GM19395 (cell line): ENCODE data around the gene FOSL2.

ENCODE experiments used
- ATAC-seq: cut with Tn5 transposase; IDR thresholded peaks from one replicate; pipeline ENCODE4 v1.9.1; 2021; ENCODE audit warnings: mild to moderate bottlenecking, moderate library complexity; ENCODE audit not compliant: unreplicated experiment

FOSL2 gene

DNA sequence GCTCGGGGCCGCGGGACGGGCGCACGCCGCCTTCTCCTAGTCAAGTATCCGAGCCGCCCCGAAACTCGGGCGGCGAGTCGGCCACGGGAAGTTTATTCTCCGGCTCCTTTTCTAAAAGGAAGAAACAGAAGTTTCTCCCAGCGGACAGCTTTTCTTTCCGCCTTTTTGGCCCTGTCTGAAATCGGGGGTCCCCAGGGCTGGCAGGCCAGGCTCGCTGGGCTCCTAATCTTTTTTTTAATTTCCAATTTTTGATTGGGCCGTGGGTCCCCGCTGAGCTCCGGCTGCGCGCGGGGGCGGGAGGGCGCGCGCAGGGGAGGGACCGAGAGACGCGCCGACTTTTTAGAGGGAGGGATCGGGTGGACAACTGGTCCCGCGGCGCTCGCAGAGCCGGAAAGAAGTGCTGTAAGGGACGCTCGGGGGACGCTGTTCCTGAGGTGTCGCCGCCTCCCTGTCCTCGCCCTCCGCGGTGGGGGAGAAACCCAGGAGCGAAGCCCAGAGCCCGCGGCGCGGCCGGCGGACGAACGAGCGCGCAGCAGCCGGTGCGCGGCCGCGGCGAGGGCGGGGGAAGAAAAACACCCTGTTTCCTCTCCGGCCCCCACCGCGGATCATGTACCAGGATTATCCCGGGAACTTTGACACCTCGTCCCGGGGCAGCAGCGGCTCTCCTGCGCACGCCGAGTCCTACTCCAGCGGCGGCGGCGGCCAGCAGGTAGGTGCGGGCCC is 617 bp downstream of the FOSL2 start:
- ATAC-seq: no peak

DNA sequence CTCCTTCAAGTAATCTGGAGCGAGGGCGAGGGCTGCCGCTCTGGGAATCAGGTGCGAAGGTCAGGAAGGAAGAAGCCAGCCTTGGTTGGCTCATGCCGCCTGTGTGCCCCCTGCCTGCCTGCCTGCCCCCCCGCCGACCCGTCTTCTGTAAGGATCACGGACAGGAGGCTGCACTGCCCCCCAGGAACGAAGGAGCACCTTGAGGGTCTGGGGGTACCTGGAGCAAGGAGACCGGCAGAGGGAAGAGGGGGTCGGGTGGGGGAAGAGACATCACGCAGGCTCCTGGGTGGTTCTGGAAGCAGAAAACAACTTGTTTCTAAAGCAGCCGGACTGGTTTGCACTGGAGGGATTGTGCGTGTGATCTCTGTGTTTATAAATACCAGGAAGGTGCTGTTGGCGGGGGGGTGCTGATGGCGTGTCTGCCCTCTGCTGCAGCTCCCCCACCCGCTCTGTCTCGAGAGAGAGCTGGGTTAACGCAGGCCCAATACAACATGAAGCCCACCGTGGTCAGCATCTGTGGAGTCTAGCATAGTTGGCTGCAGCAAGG is 1.7 kb downstream of the FOSL2 start:
- no peak for ATAC-seq

DNA sequence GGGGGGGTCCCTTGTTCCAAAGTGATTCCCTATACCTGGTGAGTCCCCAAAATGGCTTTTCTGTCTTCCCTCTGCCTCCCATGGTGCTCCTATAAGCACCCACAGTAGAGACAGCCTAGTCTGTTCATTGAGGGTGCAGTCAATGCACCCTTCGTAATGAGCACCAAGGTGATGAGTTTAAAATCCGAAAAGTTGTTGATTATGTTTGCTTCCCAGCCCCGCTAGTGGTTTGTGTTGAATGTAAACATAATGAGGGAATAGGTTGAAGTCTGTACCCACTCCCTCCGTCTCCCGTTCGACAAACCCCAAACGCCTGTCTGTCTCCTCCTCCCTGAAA is 2.3 kb downstream of the FOSL2 start:
- no peak for ATAC-seq

DNA sequence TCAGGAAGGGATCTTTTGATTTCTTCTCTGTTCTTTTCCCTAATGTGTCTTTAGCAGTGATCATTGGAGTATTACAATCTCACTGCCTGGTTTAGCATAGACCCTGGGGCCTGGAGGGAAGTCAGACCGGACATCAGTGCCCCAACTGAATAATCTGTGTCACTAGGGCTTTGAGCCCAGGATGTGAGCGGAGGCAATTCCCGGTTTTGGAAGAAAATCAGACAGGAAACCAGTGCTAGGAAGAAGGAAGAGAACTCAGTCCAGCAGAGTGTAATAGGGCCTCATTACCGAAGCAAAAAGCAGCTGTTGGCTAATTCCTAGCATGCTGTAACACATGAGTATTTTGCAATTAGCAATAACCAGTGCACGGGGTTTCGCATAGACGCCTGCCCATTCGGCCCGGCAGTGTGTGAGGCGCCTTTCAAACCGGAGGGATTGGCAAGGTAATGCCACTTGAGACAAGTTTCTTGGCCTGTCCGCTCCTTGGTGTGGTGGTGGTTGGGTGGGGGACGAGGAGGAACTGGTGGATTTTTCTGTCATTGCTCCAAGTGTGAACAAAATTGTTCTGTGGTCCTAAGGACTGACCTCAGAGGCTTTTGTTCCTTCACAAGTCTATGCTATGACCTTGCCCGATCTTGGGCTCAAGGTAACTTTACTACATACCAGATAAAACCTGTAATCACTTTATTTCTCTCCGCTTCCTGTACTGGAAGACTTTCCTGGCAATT is 2.8 kb downstream of the FOSL2 start:
- no peak for ATAC-seq

DNA sequence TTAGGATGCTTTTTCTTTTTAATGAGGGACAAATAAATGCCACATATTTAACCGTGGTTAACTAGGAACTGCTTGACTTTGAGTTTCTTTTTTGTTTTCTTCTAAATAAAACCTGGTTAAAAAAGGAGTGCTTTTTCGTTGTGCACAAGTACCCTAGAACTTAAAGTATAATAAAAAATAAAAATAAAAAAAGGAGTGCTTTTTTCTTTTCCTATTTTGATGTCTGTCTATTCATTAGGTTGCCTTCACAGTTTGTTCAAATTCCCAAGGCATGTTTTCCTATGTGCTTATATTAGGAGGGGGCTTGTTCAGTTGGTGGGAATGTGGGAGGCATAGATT is 4.4 kb downstream of the FOSL2 start:
- ATAC-seq: no peak

DNA sequence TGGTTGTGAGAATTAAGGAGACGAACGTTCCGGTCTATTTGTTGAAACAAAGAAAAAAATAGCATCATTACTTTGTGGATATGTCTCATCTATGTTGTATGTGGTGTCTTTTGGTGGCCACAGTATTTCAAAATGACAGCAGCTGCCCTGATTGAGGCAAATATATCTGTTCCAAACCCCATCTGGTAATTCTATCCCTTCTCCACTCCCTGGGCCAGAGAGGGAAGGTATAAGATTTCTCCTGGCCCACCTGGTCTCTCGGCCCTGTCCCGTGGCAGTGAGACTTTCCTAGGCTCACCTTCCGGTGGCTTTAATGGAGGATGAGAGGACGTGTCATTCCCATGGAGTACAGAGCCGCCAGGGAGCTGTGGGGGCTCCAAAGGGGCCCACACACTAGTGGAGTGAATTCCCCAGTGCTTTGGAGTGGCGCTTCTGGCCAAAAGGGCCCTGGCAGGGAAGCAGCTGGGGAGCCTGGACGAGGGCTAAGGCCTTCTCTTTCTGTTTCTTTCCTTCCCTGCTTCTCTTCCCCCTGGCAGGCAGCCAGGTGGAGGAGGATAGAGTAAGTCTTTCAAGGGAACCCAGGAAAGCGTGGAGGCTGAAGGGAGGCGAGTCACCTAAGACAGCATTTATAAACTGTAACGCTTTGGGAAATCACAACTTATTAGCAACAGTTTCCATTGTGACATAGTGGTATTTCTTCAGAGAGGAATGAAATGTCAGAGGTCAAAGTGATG is 5.6 kb downstream of the FOSL2 start:
- ATAC-seq: no peak

DNA sequence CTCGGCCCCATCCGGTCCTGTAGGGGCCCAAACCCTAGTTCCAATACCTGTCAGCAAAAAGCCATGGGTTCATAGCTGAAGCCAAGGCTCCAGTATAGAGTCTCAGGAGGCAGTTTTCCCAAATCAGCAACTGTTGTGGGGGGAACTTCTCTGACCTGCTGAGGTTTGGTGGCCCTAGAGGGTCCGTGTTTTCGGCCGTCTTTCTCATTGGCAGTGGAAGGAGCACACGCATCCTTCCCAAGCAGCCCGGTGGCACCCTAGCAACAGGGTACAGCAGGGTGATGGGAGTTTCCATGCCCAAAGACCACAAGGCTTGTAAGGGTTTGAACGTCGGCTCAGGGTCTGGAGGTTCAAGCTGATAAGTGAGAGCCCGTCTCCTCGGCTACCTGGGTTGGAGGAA is 6.6 kb downstream of the FOSL2 start:
- no peak for ATAC-seq

DNA sequence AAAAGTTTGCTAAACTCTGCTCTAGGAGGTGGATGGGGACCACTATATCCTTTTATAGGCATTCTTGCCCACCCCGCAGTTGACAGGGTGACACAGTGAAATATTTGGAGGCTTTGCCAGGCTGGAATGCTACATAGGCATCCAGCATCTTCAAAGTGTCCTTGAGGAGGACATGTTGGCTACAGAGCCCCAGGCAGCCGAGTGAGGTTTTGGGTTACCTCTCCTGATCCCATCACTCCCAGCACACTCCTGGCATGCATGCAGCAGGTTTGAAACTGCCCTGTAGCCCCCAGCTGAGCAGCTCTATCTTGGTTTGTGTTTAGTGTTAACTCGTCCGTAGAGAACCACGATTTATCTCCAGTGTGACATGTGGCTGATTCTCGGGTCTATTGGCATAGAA is 7.3 kb downstream of the FOSL2 start:
- ATAC-seq: no peak

DNA sequence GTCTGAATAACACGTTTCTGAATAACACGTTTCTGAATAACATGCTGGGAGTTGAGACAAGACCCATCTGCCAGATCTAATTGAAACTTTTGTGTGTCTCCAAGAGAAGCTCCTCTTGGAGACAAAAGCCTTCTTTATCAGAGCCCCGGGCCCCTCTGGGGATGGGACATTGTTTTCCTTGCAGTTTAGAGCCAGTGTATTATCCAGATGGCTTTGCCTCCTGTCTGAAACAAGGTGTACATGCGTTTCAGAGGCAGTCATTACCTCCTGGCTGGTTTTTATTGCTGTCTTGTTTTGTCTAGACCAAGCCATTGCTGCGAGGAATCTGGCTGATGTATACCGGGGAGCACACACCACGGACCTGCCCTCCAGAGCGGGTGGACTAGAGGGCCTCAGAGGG is 7.8 kb downstream of the FOSL2 start:
- no peak for ATAC-seq

DNA sequence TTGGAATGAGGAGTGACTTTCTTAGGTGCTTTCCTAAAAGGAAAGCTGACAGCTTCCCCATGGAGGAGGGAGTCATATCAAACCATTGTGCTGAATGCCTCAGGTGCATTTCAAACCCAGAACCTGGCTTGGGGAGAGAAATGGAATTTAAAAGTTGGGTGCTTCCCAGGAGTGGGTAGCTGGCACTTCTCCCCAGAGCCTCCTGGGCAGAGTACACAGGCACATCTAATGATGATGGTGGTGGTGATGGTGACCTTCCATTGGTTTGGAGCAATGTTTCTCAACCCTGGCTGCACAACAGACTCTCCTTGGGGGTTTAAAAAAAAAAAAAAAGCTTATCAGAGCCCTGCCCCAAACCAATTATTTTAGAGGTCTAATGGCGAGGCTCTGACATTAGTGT is 8.3 kb downstream of the FOSL2 start:
- no peak for ATAC-seq

DNA sequence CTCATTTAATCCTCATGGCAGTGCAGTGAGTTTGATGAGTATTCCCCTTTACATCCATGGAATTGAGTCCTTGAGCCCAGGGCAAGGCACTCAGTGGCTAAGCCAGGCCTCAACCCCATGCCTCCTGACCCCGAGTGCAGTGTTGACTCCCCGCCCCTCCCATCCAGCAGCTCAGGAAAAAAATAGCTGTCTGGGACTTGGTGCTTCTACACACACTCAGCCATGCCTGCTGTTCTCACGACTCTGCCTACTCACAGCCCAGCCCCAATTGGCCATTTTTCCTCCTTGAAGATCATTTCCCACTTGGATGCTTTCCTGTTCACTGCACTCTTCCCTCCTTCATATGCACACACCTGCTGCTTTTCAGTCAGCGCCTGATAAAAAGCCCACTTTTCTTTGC is 8.8 kb downstream of the FOSL2 start:
- no peak for ATAC-seq

DNA sequence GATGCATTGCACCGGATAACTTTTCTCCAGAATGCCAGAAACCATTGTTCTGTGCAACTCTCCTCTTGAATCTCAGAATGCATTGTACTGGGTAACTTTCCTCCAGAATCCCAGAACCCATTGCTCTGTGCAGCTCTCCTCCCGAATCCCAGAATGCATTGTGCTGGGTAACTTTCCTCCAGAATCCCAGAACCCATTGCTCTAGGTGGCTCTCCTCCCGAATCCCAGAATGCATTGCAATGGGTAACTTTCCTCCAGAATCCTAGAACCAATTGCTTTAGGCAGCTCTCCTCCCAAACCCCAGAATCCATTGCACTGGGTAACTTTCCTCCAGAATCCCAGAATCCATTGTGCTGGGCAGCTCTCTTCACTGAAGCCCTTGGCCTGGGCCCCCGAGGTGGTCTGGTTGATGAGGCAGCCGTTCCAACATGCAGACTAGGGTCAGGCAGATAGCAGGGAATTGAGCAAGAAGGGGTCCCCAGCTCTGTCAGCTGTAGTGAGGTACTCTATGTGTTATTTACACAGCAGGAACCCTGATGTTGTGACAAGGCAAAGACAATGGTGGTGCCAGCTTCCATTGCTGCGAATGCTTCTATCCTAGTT is 9.4 kb downstream of the FOSL2 start:
- no peak for ATAC-seq

DNA sequence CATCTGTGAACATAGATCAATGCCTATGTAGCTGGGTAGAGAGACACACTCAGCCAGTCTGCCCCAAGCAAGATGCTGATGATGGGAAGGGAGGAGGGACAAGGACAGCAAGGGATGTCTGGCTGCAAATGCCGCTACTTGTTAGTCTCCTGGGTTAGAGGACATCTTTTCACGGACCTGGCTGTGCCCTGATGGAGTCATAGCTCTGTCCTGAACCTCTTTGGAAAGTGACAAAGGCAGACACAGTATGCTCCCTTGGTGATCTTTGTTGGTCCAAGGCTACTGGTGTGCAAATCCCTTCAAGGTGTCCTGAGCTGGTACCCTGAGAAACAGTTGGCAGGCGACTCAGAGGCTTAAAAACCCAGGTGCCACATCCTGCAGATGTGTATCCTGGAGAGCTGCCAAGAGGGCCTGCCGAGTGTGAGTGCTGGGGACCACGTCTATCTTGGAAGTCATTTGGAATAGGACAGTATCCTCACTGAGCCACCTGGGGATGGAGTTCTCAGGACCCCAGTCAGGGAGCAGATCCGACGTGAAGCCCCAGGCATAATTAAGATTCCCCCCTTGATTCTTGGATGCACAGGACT is 10.8 kb downstream of the FOSL2 start:
- no peak for ATAC-seq

DNA sequence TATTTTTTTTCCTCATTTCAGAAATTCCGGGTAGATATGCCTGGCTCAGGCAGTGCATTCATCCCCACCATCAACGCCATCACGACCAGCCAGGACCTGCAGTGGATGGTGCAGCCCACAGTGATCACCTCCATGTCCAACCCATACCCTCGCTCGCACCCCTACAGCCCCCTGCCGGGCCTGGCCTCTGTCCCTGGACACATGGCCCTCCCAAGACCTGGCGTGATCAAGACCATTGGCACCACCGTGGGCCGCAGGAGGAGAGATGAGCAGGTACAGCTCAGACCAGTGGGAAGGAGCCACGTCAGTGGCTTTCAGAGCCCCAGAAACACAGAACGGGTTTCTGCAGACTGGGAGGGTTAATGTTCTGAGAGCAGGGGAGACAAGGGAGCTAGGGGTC is 11.4 kb downstream of the FOSL2 start:
- ATAC-seq: no peak

DNA sequence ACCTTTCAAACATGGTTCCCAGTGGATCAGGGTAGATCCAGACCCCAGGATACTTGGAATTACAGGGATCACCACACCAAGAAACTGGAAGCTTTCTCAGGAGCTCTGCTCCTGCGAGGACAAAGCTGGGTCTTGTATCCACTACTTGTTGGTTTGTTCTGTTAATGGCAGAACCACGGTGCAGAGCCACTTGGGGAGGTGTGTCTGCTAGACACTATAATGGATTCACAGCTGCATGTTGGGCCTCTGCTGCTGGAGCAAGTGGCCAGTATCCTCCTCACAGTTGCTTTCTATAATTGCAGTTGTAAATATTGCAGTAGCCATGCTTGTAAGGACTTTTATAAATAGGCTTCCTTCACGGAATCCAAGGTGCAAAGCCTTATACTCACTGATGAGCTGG is 12.9 kb downstream of the FOSL2 start:
- ATAC-seq: no peak

DNA sequence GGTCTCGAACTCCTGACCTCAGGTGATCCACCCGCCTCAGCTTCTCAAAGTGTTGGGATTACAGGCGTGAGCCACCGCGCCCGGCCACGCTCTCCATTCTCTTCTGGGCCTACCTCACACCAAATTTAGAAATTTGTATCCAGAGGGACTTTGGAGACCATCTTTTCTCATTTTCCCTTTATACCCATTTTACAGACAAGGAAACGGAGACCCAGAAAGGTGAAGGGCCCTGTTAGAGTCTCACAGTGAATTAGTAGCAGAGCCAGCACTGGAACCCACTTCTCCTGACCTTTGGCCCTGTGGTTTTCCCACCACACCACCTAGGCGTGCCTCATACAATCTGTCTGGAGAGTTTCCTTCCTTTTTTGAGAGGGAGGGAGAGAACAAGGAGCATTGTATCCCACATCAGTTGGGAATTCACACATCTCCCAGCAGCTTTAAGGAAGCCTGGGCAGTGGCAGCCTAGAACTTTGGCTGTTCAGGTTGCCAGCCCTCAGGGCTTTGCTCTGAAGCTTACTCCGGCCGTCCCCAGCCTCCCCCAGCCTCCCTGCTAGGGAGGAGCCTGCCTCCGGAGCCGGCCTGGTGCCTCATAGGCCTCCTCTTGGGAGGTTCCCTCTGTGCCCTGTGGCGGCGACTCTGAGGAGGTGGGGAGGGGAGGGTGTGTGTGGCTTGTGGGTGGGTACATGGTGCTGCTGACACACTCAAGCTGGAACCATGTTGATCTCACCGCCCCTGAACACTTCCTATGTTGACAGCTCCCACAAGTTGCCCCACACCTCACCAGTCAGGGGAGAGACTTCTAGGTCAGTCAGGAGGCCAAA is 13.8 kb downstream of the FOSL2 start:
- no peak for ATAC-seq

DNA sequence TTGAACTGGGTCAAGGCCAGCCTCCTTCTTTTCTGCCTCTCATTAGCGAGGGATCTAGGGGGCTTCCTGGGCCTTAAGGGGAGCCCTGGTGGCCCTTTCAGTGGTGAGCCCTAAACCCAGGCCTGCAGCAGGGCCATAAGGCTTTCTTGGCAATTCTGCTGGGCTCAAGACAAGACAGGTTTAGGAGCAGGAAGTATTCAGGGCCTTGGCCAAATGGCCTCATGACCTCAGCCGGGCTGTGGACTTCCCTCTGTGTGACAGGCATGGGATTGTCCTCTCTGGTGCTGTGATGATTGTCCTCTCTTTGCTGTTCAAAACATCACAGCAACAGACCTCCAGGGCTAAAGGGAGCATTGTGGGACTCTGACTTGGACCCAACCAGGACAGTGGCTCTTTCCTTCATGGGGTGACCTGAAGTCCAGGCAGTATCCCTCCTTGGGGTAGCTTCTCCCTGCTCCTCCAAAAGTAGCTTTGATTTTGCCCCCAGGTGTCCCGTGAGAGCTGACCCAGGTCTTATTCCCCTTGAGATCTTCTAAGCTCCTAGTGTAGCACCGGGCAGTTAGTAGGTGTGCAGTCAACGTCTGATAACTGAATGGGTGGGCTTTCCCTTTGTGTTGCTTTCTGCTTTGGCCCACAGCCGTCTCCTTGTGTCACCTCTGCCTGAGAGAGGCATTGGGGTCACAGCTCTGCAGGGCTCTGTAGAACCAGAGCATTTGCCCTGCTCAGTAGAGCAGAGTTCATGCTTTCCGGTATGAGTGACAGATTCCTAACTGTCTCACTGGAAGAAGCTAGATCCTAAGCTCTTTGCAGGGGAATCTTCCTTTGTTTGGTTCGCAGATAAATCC is 14.7 kb downstream of the FOSL2 start:
- no peak for ATAC-seq

DNA sequence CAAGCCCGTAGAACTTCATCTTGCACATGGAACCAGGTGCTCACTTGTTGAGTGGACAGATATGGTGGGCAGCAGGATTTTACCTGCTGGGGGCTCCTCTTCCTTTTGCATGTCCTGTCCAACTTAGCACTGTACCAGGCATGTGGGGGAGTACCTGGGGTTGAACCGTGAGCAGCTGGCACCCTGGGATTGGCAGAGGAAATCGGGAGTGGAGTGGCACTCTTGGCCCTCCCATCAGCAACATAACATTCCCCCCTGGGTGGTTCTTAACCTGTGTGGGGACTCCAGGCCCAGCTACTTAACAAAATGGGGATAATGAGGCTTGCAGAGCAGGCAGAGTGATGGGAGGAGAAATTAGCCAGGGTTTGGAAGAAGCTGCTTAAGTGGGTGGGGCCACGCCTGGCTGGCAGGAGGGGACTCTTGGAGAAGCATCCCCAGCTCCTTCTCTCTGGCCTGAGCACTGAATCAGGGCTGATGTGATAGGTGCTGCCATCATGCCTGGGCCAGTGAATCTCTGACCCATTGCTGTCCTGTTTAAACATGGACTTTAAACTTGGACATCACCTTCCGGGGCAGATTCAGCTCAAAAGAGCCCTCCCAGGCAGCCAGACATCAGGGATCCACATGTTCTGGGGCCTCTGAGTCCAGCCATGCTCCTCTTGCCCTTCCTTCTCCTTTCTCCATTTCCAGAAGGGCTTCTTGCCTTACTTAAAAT is 15.5 kb downstream of the FOSL2 start:
- ATAC-seq: no peak
